ENCODE measurements around the gene MFN2.

MFN2 gene

DNA sequence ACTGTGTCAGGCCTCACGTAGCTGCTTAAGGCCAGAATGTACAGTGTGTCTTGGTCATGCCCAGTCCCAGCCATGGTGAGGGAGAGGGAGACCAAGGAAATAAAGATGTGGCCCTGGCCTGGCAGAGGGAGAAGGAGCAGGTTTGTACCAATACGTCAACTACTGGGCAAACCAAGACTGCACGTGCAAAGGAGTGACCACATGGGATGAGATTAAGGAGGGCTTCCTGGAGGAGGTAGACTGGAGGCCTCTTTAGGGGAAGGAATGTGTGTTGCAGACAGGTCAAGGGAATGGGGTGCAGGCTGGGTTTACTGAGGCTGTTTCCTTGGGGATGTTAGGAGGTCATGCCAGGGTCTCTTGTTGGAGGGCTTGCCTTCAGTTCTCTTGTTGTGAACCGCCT lies 38.0 kb upstream of the MFN2 start:
- ATAC-seq (ENCODE audit: low read depth) (no peak), DNase-seq (ENCODE audit: low spot score) (no peak)
- H3K27me3 ChIP-seq (ENCODE audit: insufficient read depth, poor library complexity, severe bottlenecking), result no peaks in the 10 kb centered on the region
- no peaks in the 10 kb centered on the region for H3K9me3 ChIP-seq (ENCODE audit: severe bottlenecking)
- H3K4me3 ChIP-seq (ENCODE audit: severe bottlenecking), result no peak overlapping the region
- TF ChIP-seq CTCF (IDR thresholded peaks at IDR 0.05; ENCODE audit: poor library complexity, severe bottlenecking), result no peak
- H3K36me3 ChIP-seq (ENCODE audit: low read depth), result peaks cover 33% of the 10 kb centered on the region
- H3K27ac ChIP-seq (ENCODE audit: poor library complexity, severe bottlenecking), result no peak overlapping the region
- H3K4me1 ChIP-seq (ENCODE audit: insufficient read depth, poor library complexity, severe bottlenecking), result peaks cover 10% of the 10 kb centered on the region

- Histone ChIP-seq H3K27me3 (ENCODE audit: insufficient read depth, poor library complexity, severe bottlenecking) (no peaks in the 10 kb centered on the region), H3K9me3 (ENCODE audit: severe bottlenecking) (no peaks in the 10 kb centered on the region), H3K4me1 (ENCODE audit: insufficient read depth, poor library complexity, severe bottlenecking) (peaks cover 10% of the 10 kb centered on the region), H3K36me3 (ENCODE audit: low read depth) (peaks cover 39% of the 10 kb centered on the region), H3K4me3 (ENCODE audit: severe bottlenecking) (no peak overlapping the region), H3K27ac (ENCODE audit: poor library complexity, severe bottlenecking) (no peak overlapping the region)
- ATAC-seq (ENCODE audit: low read depth) (no peak), DNase-seq (ENCODE audit: low spot score) (no peak)
- TF ChIP-seq CTCF (IDR thresholded peaks at IDR 0.05; ENCODE audit: poor library complexity, severe bottlenecking), result no peak
Measured at GRCh38 chr1:11943619-11944018, 36.6 kb upstream of the MFN2 start.

DNA sequence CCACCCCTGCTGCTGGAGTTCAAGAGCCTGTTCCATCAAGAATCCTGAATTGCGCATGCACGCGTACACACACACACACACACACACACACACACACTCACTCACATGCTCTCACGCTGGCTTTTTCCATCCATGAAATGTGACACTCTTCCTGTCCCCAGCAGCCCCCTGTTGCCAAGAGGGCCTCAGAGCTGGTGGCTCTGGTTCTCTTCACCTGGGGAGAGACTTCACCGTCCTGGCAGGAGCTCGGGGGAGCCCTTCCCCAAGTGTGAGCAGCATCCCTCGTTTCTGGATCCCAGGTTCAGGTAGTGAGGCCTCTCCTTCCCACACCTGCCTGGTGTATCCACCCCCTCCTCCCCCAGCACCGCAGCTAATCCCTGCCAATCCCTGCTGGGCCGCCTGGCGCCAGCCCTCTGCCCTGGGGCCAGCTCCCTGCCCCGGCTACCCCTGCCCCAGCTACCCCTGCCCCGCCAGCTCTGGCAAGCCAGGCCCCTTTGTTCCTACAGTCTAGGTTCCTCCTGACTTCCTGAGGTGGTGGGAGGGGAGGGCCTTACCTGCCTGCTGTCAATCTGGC lies 35.8 kb upstream of the MFN2 start:
- Histone ChIP-seq H3K27me3 (ENCODE audit: insufficient read depth, poor library complexity, severe bottlenecking) (no peaks in the 10 kb centered on the region), H3K4me3 (ENCODE audit: severe bottlenecking) (no peak overlapping the region), H3K4me1 (ENCODE audit: insufficient read depth, poor library complexity, severe bottlenecking) (peaks cover 3% of the 10 kb centered on the region), H3K27ac (ENCODE audit: poor library complexity, severe bottlenecking) (no peak overlapping the region), H3K9me3 (ENCODE audit: severe bottlenecking) (no peaks in the 10 kb centered on the region), H3K36me3 (ENCODE audit: low read depth) (peaks cover 47% of the 10 kb centered on the region)
- no peak; the same call in 2 of the 3 replicates for ATAC-seq (ENCODE audit: low read depth)
- TF ChIP-seq CTCF (IDR thresholded peaks at IDR 0.05; ENCODE audit: poor library complexity, severe bottlenecking), result no peak
- DNase-seq (ENCODE audit: low spot score), result no peak

GRCh38 chr1:11946647-11947046 lies 33.6 kb upstream of the MFN2 start:
- ATAC-seq (ENCODE audit: low read depth), result no peak

More at GRCh38 chr1:11946647-11947046, 33.6 kb upstream of the MFN2 start:
- peaks cover 52% of the 10 kb centered on the region for H3K36me3 ChIP-seq (ENCODE audit: low read depth)
- no peak for DNase-seq (ENCODE audit: low spot score)
- no peak overlapping the region for H3K27ac ChIP-seq (ENCODE audit: poor library complexity, severe bottlenecking)
- H3K9me3 ChIP-seq (ENCODE audit: severe bottlenecking), result no peaks in the 10 kb centered on the region
- H3K27me3 ChIP-seq (ENCODE audit: insufficient read depth, poor library complexity, severe bottlenecking), result no peaks in the 10 kb centered on the region
- no peak for TF ChIP-seq CTCF (IDR thresholded peaks at IDR 0.05; ENCODE audit: poor library complexity, severe bottlenecking)
- H3K4me3 ChIP-seq (ENCODE audit: severe bottlenecking), result no peak overlapping the region
- no peaks in the 10 kb centered on the region for H3K4me1 ChIP-seq (ENCODE audit: insufficient read depth, poor library complexity, severe bottlenecking)

All from RWPE2 (cell line).